CD14-positive monocyte (primary cell): ENCODE data around the gene MINDY3. TPM values are rescaled to one million over a fixed set of nuclear protein-coding genes. Genes with fewer than 3 reads are reported as not detected.

Source experiments
- DNase-seq, 3 donors: peaks; one replicate each; pipeline ENCODE4 v3.0.0-alpha.2; 2011 to 2022
- H2AFZ ChIP-seq: 2 replicates; pipeline ENCODE4 v1.6.0; 2012; ENCODE audit warnings: mild to moderate bottlenecking, low read depth, low read length, inconsistent platforms; ENCODE audit not compliant: insufficient read depth, poor library complexity, severe bottlenecking
- H3K27ac ChIP-seq, 2 donors: 1 replicate in 1 of 2; 2 replicates in 1 of 2; pipeline ENCODE4 v1.5.1; 2012 to 2013; ENCODE audit warnings: low read length in 2 of 2, control low read depth in 1 of 2, inconsistent platforms in 1 of 2, low read depth in 1 of 2, mild to moderate bottlenecking in 1 of 2
- H3K27me3 ChIP-seq, 2 donors: one replicate each; pipeline versions ENCODE4 v1.6.0 to v1.6.1; 2011 to 2013; ENCODE audit warnings: low read length in 2 of 2; ENCODE audit not compliant: control insufficient read depth in 2 of 2, insufficient read depth in 2 of 2
- H3K36me3 ChIP-seq, 2 donors: replicated peaks in 1 of 2; 1 replicate in 1 of 2; 2 replicates in 1 of 2; pipeline versions ENCODE4 v1.5.1 to v1.6.1; 2012 to 2013; ENCODE audit warnings: low read length in 2 of 2, control low read depth in 1 of 2, inconsistent platforms in 1 of 2, mild to moderate bottlenecking in 1 of 2; ENCODE audit not compliant: insufficient read depth in 2 of 2, control insufficient read depth in 1 of 2
- H3K4me1 ChIP-seq, 2 donors: 1 replicate in 1 of 2; 2 replicates in 1 of 2; pipeline versions ENCODE4 v1.5.1 to v1.6.1; 2012 to 2013; ENCODE audit warnings: low read length in 2 of 2, control low read depth in 1 of 2, inconsistent platforms in 1 of 2, mild to moderate bottlenecking in 1 of 2, moderate library complexity in 1 of 2; ENCODE audit not compliant: insufficient read depth in 2 of 2, control insufficient read depth in 1 of 2
- H3K4me2 ChIP-seq: replicated peaks from 2 replicates; pipeline ENCODE3; 2012; ENCODE audit warnings: low read length, moderate library complexity, mild to moderate bottlenecking; ENCODE audit not compliant: poor library complexity, severe bottlenecking; ENCODE audit errors: extremely low read depth
- H3K4me3 ChIP-seq, 3 experiments: fragments of 200-600 bp in 1 of 3; sonication (generic) in 1 of 3; replicated peaks in 1 of 3; 1 replicate in 2 of 3; 2 replicates in 1 of 3; pipeline ENCODE4 v1.5.1; 2011 to 2013; ENCODE audit warnings: low read length in 3 of 3, mild to moderate bottlenecking in 3 of 3, control low read depth in 2 of 3, low read depth in 2 of 3, inconsistent platforms in 1 of 3, moderate library complexity in 1 of 3
- H3K79me2 ChIP-seq: 2 replicates; pipeline ENCODE4 v1.6.0; 2012; ENCODE audit warnings: mild to moderate bottlenecking, control low read depth, inconsistent platforms, low read length, moderate library complexity; ENCODE audit not compliant: insufficient read depth
- H3K9ac ChIP-seq: 2 replicates; pipeline ENCODE4 v1.6.0; 2017; ENCODE audit warnings: low read length, mild to moderate bottlenecking; ENCODE audit not compliant: insufficient read depth, poor library complexity, severe bottlenecking
- H3K9me3 ChIP-seq, 2 donors: replicated peaks in 1 of 2; 1 replicate in 1 of 2; 2 replicates in 1 of 2; pipeline versions ENCODE4 v1.5.1 to v1.6.1; 2012 to 2013; ENCODE audit warnings: low read length in 2 of 2, control low read depth in 1 of 2; ENCODE audit not compliant: control insufficient read depth in 1 of 2, insufficient read depth in 1 of 2
- H4K20me1 ChIP-seq: 2 replicates; pipeline ENCODE4 v1.6.0; 2012; ENCODE audit warnings: mild to moderate bottlenecking, low read length, control low read depth, moderate library complexity; ENCODE audit not compliant: insufficient read depth
- H3K27ac Mint-ChIP-seq, 7 donors: one replicate each; pipeline ENCODE4 v1.8.0; 2020; ENCODE audit warnings: mild to moderate bottlenecking in 7 of 7, mixed read lengths in 7 of 7, moderate library complexity in 6 of 7, inconsistent platforms in 2 of 7
- H3K27me3 Mint-ChIP-seq, 3 donors: one replicate each; pipeline ENCODE4 v1.8.0; 2021 to 2022; ENCODE audit warnings: low read depth in 3 of 3, mild to moderate bottlenecking in 3 of 3, mixed read lengths in 3 of 3, moderate library complexity in 3 of 3, inconsistent platforms in 1 of 3
- H3K36me3 Mint-ChIP-seq, 2 donors: one replicate each; pipeline ENCODE4 v1.8.0; 2020; ENCODE audit warnings: mixed read lengths in 2 of 2, inconsistent platforms in 1 of 2, mild to moderate bottlenecking in 1 of 2
- H3K4me1 Mint-ChIP-seq: one replicate; pipeline ENCODE4 v1.8.0; 2020; ENCODE audit warnings: mild to moderate bottlenecking, mixed read lengths
- H3K4me3 Mint-ChIP-seq, 2 donors: one replicate each; pipeline ENCODE4 v1.8.0; 2020; ENCODE audit warnings: mild to moderate bottlenecking in 2 of 2, mixed read lengths in 2 of 2, moderate library complexity in 1 of 2
- H3K9me3 Mint-ChIP-seq, 7 donors: one replicate each; pipeline ENCODE4 v1.8.0; 2020 to 2022; ENCODE audit warnings: mixed read lengths in 7 of 7, mild to moderate bottlenecking in 6 of 7, moderate library complexity in 6 of 7, inconsistent platforms in 2 of 7
- CTCF ChIP-seq: fragments of 200-600 bp; IDR thresholded peaks from one replicate; pipeline ENCODE4 v1.8.0; 2022; ENCODE audit warnings: antibody characterized with exemption, mild to moderate bottlenecking
- WGBS: methylation state at CpG from one replicate; pipeline ENCODE4 v1.1.5; 2013; ENCODE audit warnings: missing lambda C conversion rate; ENCODE audit not compliant: insufficient coverage; 5-methylcytosine and 5-hydroxymethylcytosine counted together
- intact Hi-C, 2 donors: fragments of 100-400 bp; cut with micrococcal nuclease; formaldehyde crosslinking; loops; one replicate each; pipeline versions ENCODE4 v1.15.0 to v1.15.1; 2023
- polyA plus RNA-seq, 3 donors: library from polyadenylated mRNA; depleted of rRNA in 1 of 3; unstranded in 2 of 3; stranded (reverse) in 1 of 3; fragments of 300-500 nt in 2 of 3; fragments of >200 nt in 1 of 3; fragmentation: Illumina TruSeq in 2 of 3; gene quantifications; 1 replicate in 2 of 3; 2 replicates in 1 of 3; pipeline ENCODE4 v1.2.3, GENCODE V29; 2012 to 2021

MINDY3 gene
- polyA plus RNA-seq, 3 donors = 2.4 to 14.8 (median 4.4) TPM

- WGBS = 83% methylated on average over 2 of the region's 2 CpGs
- Mint-ChIP-seq H3K9me3 (no peaks in the 10 kb centered on the region), H3K4me3 (no peak overlapping the region), H3K36me3 (no peaks in the 10 kb centered on the region), H3K27ac (no peak overlapping the region), H3K4me1 (no peaks in the 10 kb centered on the region), H3K27me3 (peaks cover 0 to 11% (median 5%) of the 10 kb centered on the region in 3 donors)
- Histone ChIP-seq H3K79me2 (no peaks in the 10 kb centered on the region), H3K27me3 (no peaks in the 10 kb centered on the region), H3K4me2 (no peak overlapping the region), H2AFZ (no peak overlapping the region), H3K4me1 (no peaks in the 10 kb centered on the region), H4K20me1 (no peaks in the 10 kb centered on the region), H3K9me3 (no peaks in the 10 kb centered on the region), H3K4me3 (no peak overlapping the region), H3K36me3 (no peaks in the 10 kb centered on the region), H3K9ac (no peak overlapping the region), H3K27ac (no peak overlapping the region)
- no peak for TF ChIP-seq CTCF
- no peak for DNase-seq
- intact Hi-C loops = no loop called here
These were observed 116.9 kb downstream of the MINDY3 start for GRCh38 chr10:15743443-15743842.

- Mint-ChIP-seq H3K27ac (no peak overlapping the region), H3K9me3 (no peaks in the 10 kb centered on the region), H3K27me3 (peaks cover 0 to 8% (median 4%) of the 10 kb centered on the region in 3 donors), H3K4me3 (no peak overlapping the region), H3K36me3 (no peaks in the 10 kb centered on the region), H3K4me1 (no peaks in the 10 kb centered on the region)
- intact Hi-C loops = no loop called here
- Histone ChIP-seq H3K27me3 (no peaks in the 10 kb centered on the region), H2AFZ (no peak overlapping the region), H3K9ac (no peak overlapping the region), H3K4me2 (no peak overlapping the region), H3K36me3 (no peaks in the 10 kb centered on the region), H3K79me2 (no peaks in the 10 kb centered on the region), H3K4me1 (no peaks in the 10 kb centered on the region), H3K4me3 (no peak overlapping the region), H3K9me3 (no peaks in the 10 kb centered on the region), H3K27ac (no peak overlapping the region), H4K20me1 (no peaks in the 10 kb centered on the region)
- WGBS = 92% methylated on average over 2 of the region's 3 CpGs
- DNase-seq = no peak
- no peak for TF ChIP-seq CTCF
These were observed 117.5 kb downstream of the MINDY3 start for GRCh38 chr10:15742836-15743235.
